Measurements from ENCODE around the gene SIGLEC14.
"Not testable (repeated sequence)": the region's sequence is repeated elsewhere in the genome, so short reads cannot be mapped to it uniquely, and the experiment has no call there.

Gene SIGLEC14

GRCh38 chr19:51675911-51676565 is 29.4 kb upstream of the SIGLEC14 start:
- DNase-seq (ENCODE audit: low read depth), result not testable (repeated sequence)

GRCh38 chr19:51668216-51668615 is 21.6 kb upstream of the SIGLEC14 start:
- no peak for DNase-seq (ENCODE audit: low read depth)

- DNase-seq (ENCODE audit: low read depth), result no peak
Measured at GRCh38 chr19:51664997-51665396, 18.4 kb upstream of the SIGLEC14 start.

GRCh38 chr19:51664131-51664530 is 17.5 kb upstream of the SIGLEC14 start:
- no peak for DNase-seq (ENCODE audit: low read depth)

- no peak for DNase-seq (ENCODE audit: low read depth)
Measured at GRCh38 chr19:51663650-51664049, 17.0 kb upstream of the SIGLEC14 start.

GRCh38 chr19:51660975-51661600 is 14.5 kb upstream of the SIGLEC14 start:
- DNase-seq (ENCODE audit: low read depth), result peak; percentile 21

- DNase-seq (ENCODE audit: low read depth), result no peak
Measured at GRCh38 chr19:51654783-51655182, 8.2 kb upstream of the SIGLEC14 start.

GRCh38 chr19:51653162-51653561 is 6.5 kb upstream of the SIGLEC14 start:
- DNase-seq (ENCODE audit: low read depth), result no peak

GRCh38 chr19:51652266-51652665 is 5.6 kb upstream of the SIGLEC14 start:
- no peak for DNase-seq (ENCODE audit: low read depth)

GRCh38 chr19:51651216-51651846 is 4.7 kb upstream of the SIGLEC14 start:
- DNase-seq (ENCODE audit: low read depth), result no peak

- no peak for DNase-seq (ENCODE audit: low read depth)
Measured at GRCh38 chr19:51647318-51647717, 693 bp upstream of the SIGLEC14 start.

- DNase-seq (ENCODE audit: low read depth), result no peak
Measured at GRCh38 chr19:51644636-51645271, 1.9 kb downstream of the SIGLEC14 start.

- DNase-seq (ENCODE audit: low read depth), result no peak
Measured at GRCh38 chr19:51641648-51642047, 5.0 kb downstream of the SIGLEC14 start.

- DNase-seq (ENCODE audit: low read depth), result no peak
Measured at GRCh38 chr19:51640386-51640785, 6.2 kb downstream of the SIGLEC14 start.

- no peak for DNase-seq (ENCODE audit: low read depth)
Measured at GRCh38 chr19:51639916-51640315, 6.7 kb downstream of the SIGLEC14 start.

GRCh38 chr19:51637362-51637978 is 9.2 kb downstream of the SIGLEC14 start:
- no peak for DNase-seq (ENCODE audit: low read depth)

- DNase-seq (ENCODE audit: low read depth), result no peak
Measured at GRCh38 chr19:51632126-51632525, 14.5 kb downstream of the SIGLEC14 start.

- not testable (repeated sequence) for DNase-seq (ENCODE audit: low read depth)
Measured at GRCh38 chr19:51630315-51630714, 16.3 kb downstream of the SIGLEC14 start, which contains the start of gene SIGLEC5. SIGLEC5 (minus strand) TSS chr19:51630401; CDS start chr19:51630335, 66 bp downstream.

- DNase-seq (ENCODE audit: low read depth), result no peak
Measured at GRCh38 chr19:51628153-51628939, 18.3 kb downstream of the SIGLEC14 start.

- DNase-seq (ENCODE audit: low read depth), result no peak
Measured at GRCh38 chr19:51627491-51628138, 19.0 kb downstream of the SIGLEC14 start.

GRCh38 chr19:51626675-51627074 is 19.9 kb downstream of the SIGLEC14 start:
- DNase-seq (ENCODE audit: low read depth), result no peak
